Loucy (cell line): Measurements from ENCODE around the gene DENND5B.
"Not testable (repeated sequence)": the region's sequence is repeated elsewhere in the genome, so short reads cannot be mapped to it uniquely, and the experiment has no call there.

Experiments
- H2AFZ ChIP-seq: fragments of 200-600 bp; sonication (generic); 2 replicates; pipeline ENCODE4 v1.6.0; 2016; ENCODE audit warnings: antibody characterized with exemption, mild to moderate bottlenecking, low read length, moderate library complexity
- H3F3A ChIP-seq: fragments of 200-600 bp; 2 replicates; pipeline ENCODE4 v1.6.0; 2016; ENCODE audit warnings: antibody characterized with exemption, low read depth, mild to moderate bottlenecking
- H3K27me3 ChIP-seq: fragments of 200-600 bp; sonication (generic); 2 replicates; pipeline ENCODE4 v1.6.1; 2014; ENCODE audit warnings: low read length, mild to moderate bottlenecking; ENCODE audit not compliant: insufficient read depth, poor library complexity, severe bottlenecking
- H3K36me3 ChIP-seq: fragments of 200-600 bp; sonication (generic); 2 replicates; pipeline ENCODE4 v1.6.1; 2016; ENCODE audit warnings: low read length; ENCODE audit not compliant: insufficient read depth
- H3K4me1 ChIP-seq: fragments of 200-600 bp; sonication (generic); 2 replicates; pipeline ENCODE4 v1.5.1; 2014; ENCODE audit warnings: low read length, mild to moderate bottlenecking; ENCODE audit not compliant: insufficient read depth, poor library complexity, severe bottlenecking
- H3K4me2 ChIP-seq: fragments of 200-600 bp; sonication (generic); 2 replicates; pipeline ENCODE4 v1.6.0; 2014; ENCODE audit warnings: antibody characterized with exemption, low read length, low read depth, mild to moderate bottlenecking; ENCODE audit not compliant: poor library complexity, severe bottlenecking
- H3K4me3 ChIP-seq: fragments of 200-600 bp; sonication (generic); 2 replicates; pipeline ENCODE4 v1.5.1; 2014; ENCODE audit warnings: low read length, mild to moderate bottlenecking, mixed read lengths; ENCODE audit not compliant: poor library complexity, severe bottlenecking
- H3K79me2 ChIP-seq: fragments of 200-600 bp; sonication (generic); 2 replicates; pipeline ENCODE4 v1.6.1; 2014; ENCODE audit warnings: low read length; ENCODE audit not compliant: insufficient read depth
- H3K9ac ChIP-seq: fragments of 200-600 bp; sonication (generic); 2 replicates; pipeline ENCODE4 v1.6.0; 2014; ENCODE audit warnings: mild to moderate bottlenecking, low read depth, low read length, moderate library complexity; ENCODE audit not compliant: poor library complexity, severe bottlenecking
- H3K9me2 ChIP-seq: fragments of 200-600 bp; sonication (generic); replicated peaks from 2 replicates; pipeline ENCODE4 v1.6.1; 2016; ENCODE audit warnings: low read depth, low read length, mixed read lengths
- H3K9me3 ChIP-seq: fragments of 200-600 bp; sonication (generic); 2 replicates; pipeline ENCODE4 v1.6.1; 2014; ENCODE audit warnings: mild to moderate bottlenecking, antibody characterized with exemption, low read length, low read depth; ENCODE audit not compliant: insufficient read depth
- H4K20me1 ChIP-seq: fragments of 200-600 bp; sonication (generic); 2 replicates; pipeline ENCODE4 v1.6.0; 2014; ENCODE audit warnings: antibody characterized with exemption, low read length, mild to moderate bottlenecking; ENCODE audit not compliant: insufficient read depth, poor library complexity, severe bottlenecking
- CTCF ChIP-seq: fragments of 200-600 bp; sonication (generic); conservative IDR thresholded peaks from 2 replicates; pipeline ENCODE4 v1.5.1; 2014; ENCODE audit warnings: mild to moderate bottlenecking, antibody characterized with exemption, low read length
- EZH2phosphoT487 ChIP-seq: fragments of 200-600 bp; IDR thresholded peaks from 2 replicates; pipeline ENCODE4 v1.6.1; 2018; ENCODE audit warnings: antibody characterized with exemption, mild to moderate bottlenecking, moderate library complexity, borderline replicate concordance

Gene DENND5B

DNA sequence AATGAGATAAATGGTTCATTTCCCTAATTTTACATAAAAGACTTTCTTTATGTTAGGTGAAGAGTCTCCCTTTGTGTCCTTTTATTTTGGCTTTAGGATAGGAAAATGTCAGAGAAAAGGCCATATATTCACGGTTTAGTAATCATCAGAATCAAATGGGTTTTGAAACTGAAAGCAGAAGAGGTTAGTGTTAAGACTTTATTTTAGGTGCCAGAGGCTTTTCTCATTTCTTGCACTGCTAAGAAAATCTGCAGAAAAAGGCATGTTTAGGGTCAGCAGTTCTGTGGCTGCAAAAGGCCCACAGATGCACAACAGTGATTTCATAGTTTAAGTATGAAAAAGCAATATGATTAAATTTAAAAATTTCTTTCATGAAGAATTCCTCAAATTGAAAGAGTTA, 184.6 kb downstream of the DENND5B start:
- TF ChIP-seq EZH2phosphoT487 (no peak), CTCF (no peak)
- no peak overlapping the region for H3K4me2 ChIP-seq

DNA sequence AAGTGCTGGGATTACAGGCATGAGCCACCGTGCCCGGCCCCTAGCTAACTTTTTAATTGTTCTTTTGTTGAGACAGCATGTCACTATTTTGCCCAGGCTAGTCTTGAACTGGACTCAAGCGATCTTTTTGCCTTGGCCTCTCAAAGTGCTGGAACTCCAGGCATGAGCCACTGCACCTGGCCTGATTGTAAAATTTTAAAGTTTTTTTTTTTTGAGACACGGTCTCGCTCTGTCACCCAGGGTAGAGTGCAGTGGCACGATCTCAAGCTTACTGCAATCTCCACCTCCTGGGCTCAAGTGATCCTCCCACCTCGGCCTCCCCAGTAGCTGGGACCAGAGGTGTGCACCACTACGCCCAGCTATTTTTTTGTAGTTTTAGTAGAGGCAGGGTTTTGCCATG, 185.9 kb downstream of the DENND5B start:
- no peak overlapping the region for H3K9ac ChIP-seq
- no peaks in the 10 kb centered on the region for H3K36me3 ChIP-seq
- no peaks in the 10 kb centered on the region for H3K4me1 ChIP-seq
- no peaks in the 10 kb centered on the region for H3K9me3 ChIP-seq
- H2AFZ ChIP-seq: no peak overlapping the region
- TF ChIP-seq CTCF: no peak
- no peak for TF ChIP-seq EZH2phosphoT487
- H3K27me3 ChIP-seq: no peaks in the 10 kb centered on the region
- H3K4me3 ChIP-seq: no peak overlapping the region
- H3K79me2 ChIP-seq: no peaks in the 10 kb centered on the region
- H3F3A ChIP-seq: no peaks in the 10 kb centered on the region
- no peaks in the 10 kb centered on the region for H3K9me2 ChIP-seq
- no peak overlapping the region for H3K4me2 ChIP-seq
- no peaks in the 10 kb centered on the region for H4K20me1 ChIP-seq

More for the DNA sequence above, 184.6 kb downstream of the DENND5B start:
- H3K4me1 ChIP-seq: no peaks in the 10 kb centered on the region
- H3K9me3 ChIP-seq: no peaks in the 10 kb centered on the region
- H3K4me3 ChIP-seq: no peak overlapping the region
- H3K9ac ChIP-seq: no peak overlapping the region
- H3K36me3 ChIP-seq: no peaks in the 10 kb centered on the region
- no peaks in the 10 kb centered on the region for H3K9me2 ChIP-seq
- H3F3A ChIP-seq: no peaks in the 10 kb centered on the region
- no peak overlapping the region for H2AFZ ChIP-seq
- H4K20me1 ChIP-seq: no peaks in the 10 kb centered on the region
- no peaks in the 10 kb centered on the region for H3K79me2 ChIP-seq
- H3K27me3 ChIP-seq: no peaks in the 10 kb centered on the region

DNA sequence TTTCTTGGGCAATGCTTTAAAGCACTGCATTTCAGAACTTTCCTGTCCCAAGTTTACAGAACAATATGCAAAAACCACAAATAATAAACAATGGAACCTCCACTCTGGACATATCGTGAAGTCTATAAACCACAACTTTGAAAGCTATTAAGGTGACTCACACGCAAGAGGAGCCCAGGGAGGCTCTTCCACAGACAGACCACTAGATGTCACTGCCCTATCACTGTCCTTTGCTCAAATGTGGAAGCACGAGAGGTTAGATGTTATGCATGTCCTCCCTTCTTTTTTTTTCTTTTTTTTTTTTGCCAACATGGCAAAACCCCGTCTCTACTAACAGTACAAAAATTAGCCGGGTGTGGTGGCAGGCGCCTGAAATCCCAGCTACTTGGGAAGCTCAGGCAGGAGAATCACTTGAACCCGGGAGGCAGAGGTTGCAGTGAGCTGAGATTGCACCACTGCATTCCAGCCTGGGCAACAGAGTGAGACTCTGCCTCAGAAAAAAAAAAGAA, 187.8 kb downstream of the DENND5B start:
- not testable (repeated sequence) for H2AFZ ChIP-seq, H3K4me2 ChIP-seq, H3K9me3 ChIP-seq

More for the DNA sequence above, 187.8 kb downstream of the DENND5B start:
- H3K27me3 ChIP-seq, H3K4me3 ChIP-seq, H3K79me2 ChIP-seq, H3K36me3 ChIP-seq, H3F3A ChIP-seq, H3K9me2 ChIP-seq, H3K4me1 ChIP-seq, H3K9ac ChIP-seq, H4K20me1 ChIP-seq: not testable (repeated sequence)
- peak; percentile 86 for TF ChIP-seq CTCF
